Measurements from ENCODE around the gene POU2F1.
A peak's percentile ranks its signal among the peaks of the same experiment; 100 is the strongest.
"Not testable (repeated sequence)": the region's sequence is repeated elsewhere in the genome, so short reads cannot be mapped to it uniquely, and the experiment has no call there.

POU2F1 gene

DNA sequence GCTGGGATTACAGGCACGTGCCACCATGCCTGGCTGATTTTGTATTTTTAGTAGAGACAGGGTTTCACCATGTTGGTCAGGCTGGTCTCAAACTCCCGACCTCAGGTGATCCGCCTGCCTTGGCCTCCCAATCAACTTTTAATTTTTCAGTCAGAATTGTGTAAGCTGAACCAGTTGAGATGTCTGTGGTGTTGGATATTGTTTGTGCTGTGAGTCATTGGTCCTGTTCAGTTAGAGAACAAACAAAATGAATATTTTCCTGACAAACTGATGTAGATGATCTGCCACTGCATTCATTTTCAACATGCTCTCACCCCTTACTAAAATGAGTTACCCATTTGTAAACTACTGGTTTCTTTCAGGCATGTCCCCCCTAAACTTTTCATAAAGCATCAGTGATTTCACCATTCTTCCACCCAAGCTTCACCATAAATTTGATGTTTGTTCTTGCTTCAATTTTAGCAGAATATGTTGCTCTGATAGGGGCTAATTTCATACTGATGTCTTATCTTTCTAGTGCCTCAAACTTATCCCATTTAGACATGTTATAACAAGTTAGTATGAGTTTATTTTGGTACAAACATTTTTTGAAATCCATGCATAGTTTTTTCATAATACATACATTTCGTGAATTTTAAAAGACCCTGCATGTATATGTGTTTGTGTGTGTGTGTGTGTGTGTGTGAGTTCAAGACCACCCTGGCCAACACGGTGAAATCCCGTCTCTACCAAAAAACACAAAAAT, 15.2 kb upstream of the POU2F1 start:
- not testable (repeated sequence) for DNase-seq (ENCODE audit: low read depth in 3 of 3, low spot score in 1 of 3)

DNA sequence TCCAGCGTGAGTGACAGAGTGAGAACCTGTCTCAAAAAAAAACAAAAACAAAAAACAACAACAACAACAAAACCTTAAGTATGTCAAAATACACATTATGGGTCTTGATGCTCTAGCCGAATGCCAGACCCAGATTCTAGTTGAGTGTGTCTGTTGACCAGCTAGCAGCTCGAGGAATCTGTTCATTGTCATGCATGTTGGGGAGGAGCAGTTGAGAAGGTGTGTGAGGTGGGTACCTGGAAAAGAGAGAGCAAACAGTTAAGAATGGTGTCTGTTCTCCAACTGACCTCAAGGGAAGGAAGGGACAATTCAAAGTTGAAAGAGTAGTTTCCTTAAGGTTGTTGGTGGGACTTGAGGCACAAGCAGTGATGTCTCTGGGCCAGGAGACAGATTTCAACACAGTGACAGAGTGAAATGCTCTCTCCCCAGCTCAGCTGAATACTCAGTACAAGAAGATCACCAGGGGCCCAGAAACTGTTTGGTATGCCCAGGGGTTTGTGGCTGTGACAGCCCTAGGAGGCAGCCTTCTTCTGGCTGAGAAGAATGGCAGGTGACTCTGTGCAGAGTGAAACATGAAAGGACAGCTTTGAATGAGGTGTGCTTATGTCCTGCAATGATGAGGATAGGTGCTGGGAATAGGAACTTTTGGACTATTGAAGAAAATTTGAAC, 14.4 kb upstream of the POU2F1 start:
- DNase-seq (ENCODE audit: low read depth in 3 of 3, low spot score in 1 of 3): no peak

DNA sequence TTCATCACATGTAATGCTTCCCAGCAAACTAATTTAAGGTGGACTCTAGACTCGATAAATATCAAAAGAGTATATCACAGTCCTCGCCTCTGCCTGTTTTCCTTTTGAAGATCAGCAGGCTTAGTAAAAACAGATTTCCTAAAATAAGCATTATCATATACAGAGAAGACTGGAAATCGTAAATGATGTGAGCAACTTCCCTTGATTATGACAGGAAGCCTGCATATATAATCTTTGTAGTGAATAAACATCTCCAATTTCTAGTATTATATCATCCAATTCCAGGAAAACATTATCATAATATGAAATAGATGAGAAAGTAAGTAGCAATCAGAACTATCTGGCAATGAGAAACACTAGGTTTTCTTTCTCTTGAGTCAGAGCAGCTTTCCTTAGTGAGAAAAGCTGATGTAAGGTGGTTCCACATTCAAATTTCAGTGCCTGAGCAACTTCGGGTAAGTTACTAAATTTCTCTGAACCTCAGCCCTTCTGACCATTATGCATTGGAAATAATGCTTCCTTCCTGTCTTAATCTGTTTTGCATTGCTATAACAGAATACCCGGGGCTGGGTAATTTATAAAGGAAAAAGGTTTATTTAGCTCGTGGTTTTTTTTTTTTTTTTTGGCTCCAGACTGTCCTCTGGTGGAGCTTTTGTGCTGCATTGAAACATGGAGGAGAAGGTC, 12.6 kb upstream of the POU2F1 start:
- DNase-seq (ENCODE audit: low read depth in 3 of 3, low spot score in 1 of 3): no peak

DNA sequence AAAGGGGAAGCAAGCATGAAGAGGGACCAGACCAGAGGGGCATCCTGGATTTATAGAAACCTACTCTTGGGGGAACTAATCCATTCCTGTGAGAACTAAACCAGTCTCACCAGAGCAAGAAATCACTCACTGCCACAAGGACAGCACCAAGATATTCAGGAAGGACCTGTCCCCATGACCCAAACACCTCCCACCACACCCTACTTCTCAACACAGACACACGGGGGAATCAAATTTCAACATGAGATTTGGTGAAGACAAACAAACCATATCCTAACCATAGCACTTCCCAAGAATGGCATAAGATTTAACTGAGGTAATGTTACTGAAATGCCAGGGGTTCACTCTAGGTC, 12.1 kb upstream of the POU2F1 start:
- no peak for DNase-seq (ENCODE audit: low read depth in 3 of 3, low spot score in 1 of 3)

DNA sequence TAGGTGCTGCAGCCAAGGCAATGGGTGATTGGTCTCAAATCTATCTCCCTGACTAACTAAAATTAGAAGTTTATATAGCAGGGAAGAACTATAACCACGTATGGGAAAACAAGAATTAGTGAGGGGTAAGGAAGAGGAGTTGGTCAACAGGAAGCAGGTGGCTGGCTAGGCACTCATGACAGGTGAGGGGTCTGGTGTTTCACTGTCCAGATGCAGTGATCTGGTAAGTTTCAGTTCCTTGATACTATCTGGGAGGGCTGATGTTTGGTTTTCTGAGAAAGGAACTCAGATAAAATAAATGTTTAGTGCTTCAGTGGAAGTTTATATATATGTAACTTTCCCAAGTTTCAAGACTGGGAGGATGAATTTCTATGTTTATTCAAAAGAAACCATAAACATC, 11.6 kb upstream of the POU2F1 start:
- DNase-seq (ENCODE audit: low read depth in 3 of 3, low spot score in 1 of 3): no peak

DNA sequence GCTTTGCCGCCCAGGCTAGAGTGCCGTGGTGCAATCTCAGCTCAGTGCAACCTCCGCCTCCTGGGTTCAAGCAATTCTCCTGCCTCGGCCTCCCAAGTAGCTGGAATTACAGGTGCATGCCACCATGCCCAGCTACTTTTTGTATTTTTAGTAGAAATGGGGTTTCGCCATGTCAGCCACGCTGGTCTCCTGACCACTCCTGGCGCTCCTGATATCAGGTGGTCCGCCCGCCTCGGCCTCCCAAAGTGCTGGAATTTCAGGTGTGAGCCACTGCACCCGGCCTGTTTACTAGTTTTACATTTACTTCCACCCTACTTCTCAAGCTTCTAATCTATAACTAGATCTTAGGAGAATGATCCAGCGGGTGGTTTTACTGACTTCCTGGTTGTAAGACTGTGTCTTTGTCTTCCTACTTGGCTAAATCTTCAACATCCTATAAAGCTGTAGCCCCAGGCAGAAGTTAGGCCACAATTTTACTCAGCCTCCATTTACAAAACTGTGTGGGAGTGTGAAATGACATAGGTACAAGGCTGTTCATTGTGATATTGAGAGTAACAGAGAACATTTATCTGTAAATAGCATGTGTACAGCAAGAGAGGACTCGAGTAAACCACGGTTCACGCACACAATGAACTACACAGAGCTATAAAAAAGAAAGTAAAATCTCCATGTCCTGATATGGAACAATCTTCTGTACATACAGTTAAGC, 9.6 kb upstream of the POU2F1 start:
- no peak for DNase-seq (ENCODE audit: low read depth in 3 of 3, low spot score in 1 of 3)

DNA sequence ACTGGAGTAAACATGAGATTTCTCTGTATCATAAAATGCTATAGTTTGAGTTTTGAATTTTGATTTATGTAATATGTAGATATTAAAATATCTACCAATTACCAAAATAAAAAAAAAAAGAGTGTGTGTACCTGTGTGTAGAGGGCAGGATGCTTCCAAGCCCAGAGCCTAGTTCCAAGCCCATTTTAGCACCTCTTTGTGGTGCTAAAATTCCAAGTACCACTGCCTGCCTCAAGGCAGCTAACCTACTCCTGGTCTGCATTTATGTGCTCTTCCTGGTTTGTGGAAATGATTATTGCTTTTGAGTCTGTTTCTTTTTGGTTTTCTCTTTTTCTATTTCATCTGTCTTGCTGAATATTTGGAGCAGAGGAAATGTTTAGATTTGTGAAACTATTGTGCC, 8.7 kb upstream of the POU2F1 start:
- DNase-seq (ENCODE audit: low read depth in 3 of 3, low spot score in 1 of 3): no peak

DNA sequence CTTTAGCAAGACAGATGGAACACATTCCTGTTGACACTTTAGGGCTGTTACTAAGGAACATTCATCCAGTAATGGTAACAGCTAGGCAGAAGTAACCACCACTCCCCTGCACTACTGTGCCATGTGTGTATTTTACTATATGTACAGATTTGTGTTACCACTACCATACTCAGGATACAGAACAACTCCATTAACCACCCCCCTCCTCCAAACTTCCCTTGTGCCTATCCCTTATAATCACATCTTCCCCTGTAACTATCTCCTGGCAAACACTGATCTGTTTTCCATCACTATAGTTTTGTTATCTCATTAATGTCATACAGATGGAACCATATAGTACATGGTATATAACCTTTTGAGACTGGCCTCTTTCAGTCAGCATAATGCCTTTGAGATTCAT, 3.9 kb upstream of the POU2F1 start:
- DNase-seq (ENCODE audit: low read depth in 3 of 3, low spot score in 1 of 3): no peak

DNA sequence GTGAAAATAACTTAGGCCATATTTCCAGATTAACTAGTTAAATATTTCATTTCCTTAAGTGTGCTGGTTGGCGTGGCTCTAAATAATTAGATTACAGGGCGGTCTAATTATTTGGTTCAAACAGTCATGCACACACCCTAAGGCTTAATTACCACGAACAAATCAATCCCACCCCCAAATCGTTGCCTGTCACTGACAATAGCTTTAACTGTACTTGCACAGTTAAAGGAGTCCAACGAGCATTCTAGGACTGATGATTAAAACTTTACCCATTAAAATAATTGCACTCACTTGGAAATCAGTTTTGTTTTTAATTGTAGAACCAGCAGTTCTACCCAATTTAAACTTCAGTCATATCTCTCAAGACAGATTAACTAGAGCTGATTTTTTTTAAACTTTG, 1.5 kb upstream of the POU2F1 start:
- no peak for DNase-seq (ENCODE audit: low read depth in 3 of 3, low spot score in 1 of 3)

DNA sequence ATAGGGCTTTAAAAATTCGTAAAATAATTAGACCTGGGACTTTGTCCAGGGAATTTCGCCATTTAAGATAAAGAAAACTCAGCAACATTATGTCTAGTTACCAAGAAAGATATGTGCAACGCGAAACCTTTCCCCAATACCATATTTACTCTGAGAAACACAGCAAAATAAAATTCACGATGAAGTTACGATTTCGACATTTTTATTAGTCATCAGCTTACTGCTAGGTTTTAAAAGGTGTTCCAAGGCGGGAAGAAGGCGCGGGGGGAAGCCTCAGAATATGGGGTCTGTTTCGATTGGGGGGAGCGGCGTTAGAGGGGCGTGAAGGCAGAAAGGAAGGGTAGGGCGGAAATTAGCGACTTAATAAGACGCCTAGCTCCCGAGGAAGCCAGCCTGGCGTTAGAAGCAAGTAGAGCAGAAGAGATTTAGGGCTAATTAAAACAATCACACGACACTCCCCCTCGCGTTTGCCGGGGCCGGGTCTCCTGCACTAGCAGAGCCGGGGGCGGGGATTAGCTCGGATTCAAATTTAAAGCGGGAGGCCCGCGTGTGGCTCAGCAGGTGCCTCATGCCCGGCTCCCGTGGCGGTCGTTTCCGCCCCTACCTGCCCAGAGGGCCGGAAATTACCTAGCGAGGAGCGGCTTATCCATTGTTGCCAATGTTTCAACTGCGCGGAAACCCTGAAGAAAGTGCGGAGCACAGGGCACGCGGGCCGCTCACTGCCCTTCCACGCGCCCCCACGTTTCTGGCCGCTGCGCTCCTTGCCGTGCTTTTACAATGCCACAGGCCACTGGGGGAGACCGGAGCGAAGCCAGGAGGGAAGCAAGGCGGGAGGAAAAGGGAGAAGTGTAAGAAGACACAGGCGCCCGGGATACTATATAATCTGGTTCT, 795 bp upstream of the POU2F1 start:
- DNase-seq (ENCODE audit: low read depth in 3 of 3, low spot score in 1 of 3): peak; percentile 70 to 81 (median 72)

DNA sequence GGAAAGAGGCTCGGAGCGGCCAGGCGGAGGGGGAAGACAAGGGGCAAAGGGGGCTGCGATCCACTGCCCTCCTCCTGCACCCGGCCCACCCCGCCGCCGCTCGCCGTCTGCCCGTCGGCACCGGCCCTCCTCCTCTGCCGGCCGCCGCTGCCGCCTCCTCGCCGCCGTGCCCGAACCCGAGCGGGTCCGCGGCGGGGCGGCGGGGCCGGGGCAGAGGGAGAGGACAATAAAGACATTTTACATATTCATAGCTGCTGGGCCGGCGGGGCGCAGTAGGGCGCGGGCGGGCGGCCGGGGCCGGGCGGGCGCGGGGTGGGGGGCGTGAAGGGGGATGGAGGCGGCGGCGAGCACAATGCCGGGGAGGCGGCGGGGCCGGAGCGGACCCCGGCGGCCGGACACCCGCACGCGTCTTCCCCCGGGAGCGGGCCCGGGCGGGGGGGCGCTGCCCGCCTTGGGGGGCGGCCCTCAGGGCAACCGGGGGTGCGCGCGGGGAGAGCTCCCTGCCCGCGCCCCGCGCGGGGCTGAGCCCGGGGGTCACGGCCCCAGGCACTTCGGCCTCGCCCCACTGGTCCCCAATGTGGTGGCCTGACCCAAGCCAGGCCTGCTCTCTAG, 546 bp downstream of the POU2F1 start:
- peak in 1 of 3 donors; percentile 21 for DNase-seq (ENCODE audit: low read depth in 3 of 3, low spot score in 1 of 3)

DNA sequence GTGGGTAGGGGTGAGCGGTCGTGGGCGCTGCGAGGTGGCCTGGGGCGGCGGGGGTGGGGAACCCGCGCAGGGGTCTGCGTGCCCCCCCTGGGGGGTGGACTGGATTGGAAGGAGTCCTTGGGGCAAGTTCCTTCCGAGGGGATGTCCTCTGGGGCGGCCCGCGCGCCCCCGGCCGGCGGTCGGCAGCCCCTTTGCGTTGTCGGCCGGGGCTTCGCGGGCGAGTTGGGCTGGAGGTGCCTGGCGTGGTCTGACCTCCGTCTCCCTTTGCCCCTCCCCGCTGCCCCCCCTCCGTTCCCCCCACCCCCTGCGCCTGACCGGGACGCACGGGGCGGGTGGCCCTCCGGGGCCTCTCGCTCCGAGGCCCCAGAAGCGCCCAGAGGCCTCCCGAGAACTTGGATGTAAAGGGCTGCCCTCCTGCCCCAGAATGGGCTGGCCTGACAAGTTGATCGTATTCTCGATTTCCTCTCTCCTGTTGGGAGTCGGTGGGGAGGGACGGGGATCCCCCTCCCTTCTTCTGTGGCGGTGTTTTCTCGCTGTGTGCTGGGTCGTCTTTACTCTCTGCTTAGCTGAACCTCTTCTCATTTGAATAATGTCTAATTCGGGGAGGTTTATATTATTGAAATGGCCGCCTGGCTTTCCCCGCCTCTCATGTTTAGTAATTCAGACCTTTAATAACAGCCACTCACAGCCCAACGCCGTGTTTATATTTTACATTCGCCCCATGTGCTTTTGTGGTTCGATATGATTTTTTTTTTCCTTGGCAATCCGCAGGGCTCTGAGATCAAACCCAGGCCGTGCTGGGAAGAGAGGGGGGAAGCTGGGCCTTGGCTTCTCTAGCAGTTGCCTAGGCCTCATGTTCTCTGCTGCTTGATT, 1.3 kb downstream of the POU2F1 start:
- peak; percentile 17 to 43 (median 27) for DNase-seq (ENCODE audit: low read depth in 3 of 3, low spot score in 1 of 3)

DNA sequence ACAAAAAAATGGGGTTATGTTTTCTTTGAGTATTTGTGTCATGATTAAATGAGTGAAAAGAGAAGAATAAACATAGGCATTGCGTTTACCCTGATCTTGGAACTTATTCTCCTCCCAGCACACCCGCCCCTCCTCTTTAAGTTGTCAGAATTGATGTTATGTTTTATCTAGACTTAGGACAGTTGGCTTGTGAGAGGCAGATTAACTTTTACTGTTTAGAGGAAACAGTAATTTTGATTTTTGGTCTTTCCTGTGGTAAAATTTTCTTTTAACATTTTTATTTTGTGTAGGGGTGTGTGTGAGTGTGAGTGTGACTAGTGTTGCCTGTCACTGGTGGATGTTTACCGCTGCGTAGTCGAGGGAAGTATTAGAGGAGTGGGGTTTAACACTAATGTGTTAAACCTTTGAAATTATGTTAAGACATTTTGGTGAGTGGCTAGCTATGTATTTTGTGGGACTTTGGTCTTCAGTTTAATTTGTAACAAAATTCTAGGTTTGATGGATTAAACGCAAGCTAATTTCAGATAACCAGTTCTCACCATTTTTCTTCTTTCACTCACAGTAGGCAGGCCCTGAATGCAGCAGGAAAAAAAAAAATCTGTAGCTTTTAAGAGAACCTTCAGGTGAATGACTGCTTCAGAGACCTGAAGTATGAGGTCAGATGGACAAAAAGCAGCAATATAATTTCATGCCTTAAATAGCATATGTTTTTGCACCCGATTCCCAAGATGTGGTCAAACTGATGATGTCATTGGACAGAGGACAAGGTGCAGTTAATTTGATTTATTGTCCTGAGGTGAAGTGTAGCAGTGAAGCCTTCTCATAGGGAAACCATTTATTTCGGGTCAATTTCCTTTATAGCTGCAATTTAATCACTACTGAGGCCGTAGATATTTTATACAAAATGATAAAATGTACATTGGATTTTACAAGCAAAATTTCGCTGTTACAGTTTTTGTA, 2.7 kb downstream of the POU2F1 start:
- no peak for DNase-seq (ENCODE audit: low read depth in 3 of 3, low spot score in 1 of 3)

DNA sequence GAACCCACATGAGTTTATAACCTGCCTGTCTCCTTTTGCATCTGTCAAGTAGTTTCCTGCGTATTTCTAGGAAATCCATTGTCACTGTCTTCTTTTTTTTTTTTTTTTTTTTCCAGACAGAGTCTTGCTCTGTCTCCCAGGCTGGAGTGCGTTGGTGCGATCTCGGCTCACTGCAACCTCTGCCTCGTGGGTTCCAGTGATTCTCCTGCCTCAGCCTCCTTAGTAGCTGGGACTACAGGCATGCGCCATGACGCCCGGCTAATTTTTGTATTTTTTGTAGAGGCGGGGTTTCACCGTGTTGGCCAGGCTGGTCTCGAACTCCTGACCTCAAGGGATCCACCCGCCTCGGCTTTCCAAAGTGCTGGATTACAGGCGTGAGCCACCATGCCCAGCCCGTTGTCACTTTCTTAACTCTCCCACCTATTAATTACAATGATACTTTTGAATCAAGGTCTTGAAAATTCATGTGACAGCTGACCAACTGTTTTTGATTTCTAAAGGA, 4.1 kb downstream of the POU2F1 start:
- not testable (repeated sequence) for DNase-seq (ENCODE audit: low read depth in 3 of 3, low spot score in 1 of 3)

DNA sequence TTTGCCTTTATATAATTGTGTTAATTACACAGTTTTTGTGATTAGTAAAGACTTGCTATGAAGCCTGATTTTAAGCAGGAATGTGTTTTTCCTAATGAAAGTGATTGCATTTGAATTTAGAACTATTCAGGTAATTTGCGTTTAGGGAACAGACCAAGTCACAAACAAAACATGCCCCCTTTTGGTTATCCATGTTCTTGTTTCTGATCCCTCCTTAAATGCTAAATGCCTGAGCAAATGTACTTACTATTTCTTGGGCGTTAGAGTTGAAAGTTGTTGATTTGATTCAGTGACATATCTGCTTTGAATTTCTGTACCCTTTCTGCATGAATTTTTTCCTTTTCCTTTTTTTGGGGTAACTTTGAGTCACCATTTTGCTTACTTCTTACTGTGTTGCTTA, 5.2 kb downstream of the POU2F1 start:
- no peak for DNase-seq (ENCODE audit: low read depth in 3 of 3, low spot score in 1 of 3)

DNA sequence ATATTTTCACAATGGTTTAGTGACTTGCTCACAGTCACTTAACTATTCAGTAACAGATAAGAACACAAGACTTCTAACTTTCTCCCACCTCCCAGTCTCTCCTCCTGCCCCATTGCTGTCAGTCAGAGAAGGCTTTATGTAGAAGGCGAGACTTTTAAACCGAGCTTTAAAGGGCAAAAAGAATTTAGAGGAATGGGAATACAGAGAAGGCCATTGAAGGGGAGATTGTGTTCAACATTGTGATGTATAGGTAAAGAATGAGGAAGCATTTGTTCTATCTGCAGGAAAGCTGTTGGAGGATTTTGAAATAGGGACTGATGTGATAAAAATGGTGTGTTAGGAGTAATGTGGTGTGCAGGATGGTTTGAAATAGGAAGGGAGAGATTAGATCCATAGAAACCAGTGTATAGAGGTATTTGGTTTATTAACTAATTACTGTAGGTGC, 7.3 kb downstream of the POU2F1 start:
- no peak for DNase-seq (ENCODE audit: low read depth in 3 of 3, low spot score in 1 of 3)

DNA sequence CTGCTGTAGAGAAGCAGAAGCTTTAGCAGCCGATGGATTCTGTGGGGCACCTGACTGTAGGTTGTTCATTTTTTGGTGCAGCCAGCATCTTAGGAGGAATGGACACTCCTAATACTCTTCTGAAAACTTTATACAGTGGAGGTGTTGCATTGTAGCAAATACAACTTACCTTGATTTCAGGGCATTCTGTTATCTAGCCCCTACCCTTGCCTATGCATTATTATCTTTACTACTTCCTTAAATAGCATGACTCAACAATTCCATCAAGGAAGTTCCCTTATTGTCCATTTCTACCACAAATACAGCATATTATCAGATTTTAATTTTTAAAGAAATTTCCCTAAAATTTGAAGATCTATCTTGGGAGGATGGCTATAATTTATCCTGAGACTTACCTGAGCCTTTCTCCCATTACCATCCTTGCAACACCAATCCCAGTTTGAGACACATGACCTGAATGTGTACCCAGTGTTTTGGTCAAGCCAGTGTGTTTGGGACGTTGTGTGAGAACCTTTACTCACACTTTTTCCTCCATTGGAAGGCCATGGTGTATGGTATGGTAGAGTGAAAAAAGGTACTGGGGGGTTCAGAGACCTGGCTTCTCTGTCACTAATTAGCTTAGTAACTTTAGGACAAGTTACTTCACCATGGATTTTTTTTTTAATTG, 9.2 kb downstream of the POU2F1 start:
- DNase-seq (ENCODE audit: low read depth in 3 of 3, low spot score in 1 of 3): no peak

Data from stimulated activated CD4-positive, alpha-beta T cell treated with anti-CD3 and anti-CD28 coated beads, TNF-alpha, amount 100 ng/mL, for 1 hour (primary cell).